GM19035 (cell line): ENCODE data around the gene FGF6.

Experiments
- ATAC-seq: cut with Tn5 transposase; IDR thresholded peaks from one replicate; pipeline ENCODE4 v1.9.1; 2021; ENCODE audit not compliant: unreplicated experiment

The FGF6 gene

GRCh38 chr12:4448371-4448940 lies 2.8 kb upstream of the FGF6 start:
- ATAC-seq: no peak

GRCh38 chr12:4447151-4447550 lies 1.5 kb upstream of the FGF6 start:
- no peak for ATAC-seq

- ATAC-seq: no peak
These were observed 720 bp upstream of the FGF6 start for GRCh38 chr12:4446335-4446734.

GRCh38 chr12:4444031-4444430 lies 1.6 kb downstream of the FGF6 start:
- no peak for ATAC-seq

GRCh38 chr12:4443616-4444015 lies 2.0 kb downstream of the FGF6 start:
- ATAC-seq: no peak

GRCh38 chr12:4441355-4442335 lies 4.0 kb downstream of the FGF6 start:
- ATAC-seq: no peak

GRCh38 chr12:4440187-4440941 lies 5.3 kb downstream of the FGF6 start:
- ATAC-seq: no peak

- ATAC-seq: no peak
These were observed 5.9 kb downstream of the FGF6 start for GRCh38 chr12:4439736-4440135.

GRCh38 chr12:4438834-4439596 lies 6.6 kb downstream of the FGF6 start:
- ATAC-seq: no peak

- no peak for ATAC-seq
These were observed 10.1 kb downstream of the FGF6 start for GRCh38 chr12:4435537-4435936.

GRCh38 chr12:4434706-4435425 lies 10.7 kb downstream of the FGF6 start:
- no peak for ATAC-seq

- ATAC-seq: no peak
These were observed 11.3 kb downstream of the FGF6 start for GRCh38 chr12:4434301-4434700.

GRCh38 chr12:4433745-4434058 lies 11.9 kb downstream of the FGF6 start:
- ATAC-seq: no peak

GRCh38 chr12:4432878-4433744 lies 12.5 kb downstream of the FGF6 start:
- no peak for ATAC-seq

GRCh38 chr12:4431866-4432265 lies 13.7 kb downstream of the FGF6 start:
- ATAC-seq: no peak

GRCh38 chr12:4431436-4431835 lies 14.2 kb downstream of the FGF6 start:
- no peak for ATAC-seq

GRCh38 chr12:4424422-4424821 lies 21.2 kb downstream of the FGF6 start:
- no peak for ATAC-seq

GRCh38 chr12:4423528-4424195 lies 22.0 kb downstream of the FGF6 start:
- no peak for ATAC-seq

- no peak for ATAC-seq
These were observed 22.6 kb downstream of the FGF6 start for GRCh38 chr12:4422985-4423384.
